ENCODE results near the gene NCOA1.

NCOA1 gene

GRCh38 chr2:24739354-24740025 is 248.4 kb downstream of the NCOA1 start:
- H3K4me3 ChIP-seq (ENCODE audit: insufficient read depth, low read depth, low read length): no peak overlapping the region
- WGBS, 2 experiments: 93 to 94% methylated on average over 5 to 6 of the region's 7 CpGs
- no peaks in the 10 kb centered on the region for H3K9me3 ChIP-seq (ENCODE audit: control insufficient read depth, low read length)
- H3K4me1 ChIP-seq (ENCODE audit: control insufficient read depth, insufficient read depth, low read length): peaks cover 3% of the 10 kb centered on the region
- H3K27me3 ChIP-seq (ENCODE audit: control insufficient read depth, insufficient read depth, low read length, poor library complexity, severe bottlenecking): no peaks in the 10 kb centered on the region
- H3K36me3 ChIP-seq (ENCODE audit: control insufficient read depth, insufficient read depth, low read length): no peaks in the 10 kb centered on the region
- no peak overlapping the region for H3K27ac ChIP-seq (ENCODE audit: insufficient read depth, low read depth, low read length, poor library complexity, severe bottlenecking)

DNA sequence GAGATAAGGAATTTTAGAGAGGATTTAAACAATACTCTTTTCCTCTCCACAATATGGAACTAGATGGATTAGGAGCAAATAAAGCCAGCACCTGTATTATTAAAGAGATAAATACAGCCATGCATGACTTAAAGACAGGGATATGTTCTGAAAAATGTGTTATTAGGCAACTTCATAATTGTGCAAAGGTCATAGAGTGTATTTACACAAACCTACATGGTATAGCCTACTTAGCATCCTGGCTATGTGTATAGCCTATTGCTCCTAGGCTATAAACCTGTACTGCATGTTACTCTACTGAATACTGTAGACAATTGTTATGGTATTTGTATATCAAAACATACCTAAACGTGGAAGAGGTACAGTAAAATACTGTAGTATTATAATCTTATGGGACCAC is 249.1 kb downstream of the NCOA1 start:
- Histone ChIP-seq H3K36me3 (ENCODE audit: control insufficient read depth, insufficient read depth, low read length) (no peaks in the 10 kb centered on the region), H3K4me3 (ENCODE audit: insufficient read depth, low read depth, low read length) (no peak overlapping the region), H3K27ac (ENCODE audit: insufficient read depth, low read depth, low read length, poor library complexity, severe bottlenecking) (no peak overlapping the region), H3K4me1 (ENCODE audit: control insufficient read depth, insufficient read depth, low read length) (peaks cover 3% of the 10 kb centered on the region), H3K9me3 (ENCODE audit: control insufficient read depth, low read length) (no peaks in the 10 kb centered on the region), H3K27me3 (ENCODE audit: control insufficient read depth, insufficient read depth, low read length, poor library complexity, severe bottlenecking) (no peaks in the 10 kb centered on the region)
- 88% methylated on average over 1 of the region's 1 CpG for WGBS, 2 experiments

- no peaks in the 10 kb centered on the region for H3K36me3 ChIP-seq (ENCODE audit: control insufficient read depth, insufficient read depth, low read length)
- H3K9me3 ChIP-seq (ENCODE audit: control insufficient read depth, low read length): no peaks in the 10 kb centered on the region
- no CpG with 5 or more reads among the region's 1 CpG for WGBS, 2 experiments
- no peak overlapping the region for H3K27ac ChIP-seq (ENCODE audit: insufficient read depth, low read depth, low read length, poor library complexity, severe bottlenecking)
- H3K4me1 ChIP-seq (ENCODE audit: control insufficient read depth, insufficient read depth, low read length): peaks cover 3% of the 10 kb centered on the region
- H3K4me3 ChIP-seq (ENCODE audit: insufficient read depth, low read depth, low read length): no peak overlapping the region
- H3K27me3 ChIP-seq (ENCODE audit: control insufficient read depth, insufficient read depth, low read length, poor library complexity, severe bottlenecking): no peaks in the 10 kb centered on the region
Measured at GRCh38 chr2:24742730-24743129, 251.7 kb downstream of the NCOA1 start.

- H3K4me1 ChIP-seq (ENCODE audit: control insufficient read depth, insufficient read depth, low read length): peaks cover 3% of the 10 kb centered on the region
- H3K4me3 ChIP-seq (ENCODE audit: insufficient read depth, low read depth, low read length): no peak overlapping the region
- H3K36me3 ChIP-seq (ENCODE audit: control insufficient read depth, insufficient read depth, low read length): no peaks in the 10 kb centered on the region
- no peaks in the 10 kb centered on the region for H3K27me3 ChIP-seq (ENCODE audit: control insufficient read depth, insufficient read depth, low read length, poor library complexity, severe bottlenecking)
- no peaks in the 10 kb centered on the region for H3K9me3 ChIP-seq (ENCODE audit: control insufficient read depth, low read length)
- H3K27ac ChIP-seq (ENCODE audit: insufficient read depth, low read depth, low read length, poor library complexity, severe bottlenecking): no peak overlapping the region
- 73 to 74% methylated on average over 3 of the region's 3 CpGs for WGBS, 2 experiments
Measured at GRCh38 chr2:24743924-24744323, 252.9 kb downstream of the NCOA1 start.

- Histone ChIP-seq H3K4me1 (ENCODE audit: control insufficient read depth, insufficient read depth, low read length) (peaks cover 3% of the 10 kb centered on the region), H3K27me3 (ENCODE audit: control insufficient read depth, insufficient read depth, low read length, poor library complexity, severe bottlenecking) (no peaks in the 10 kb centered on the region), H3K9me3 (ENCODE audit: control insufficient read depth, low read length) (no peaks in the 10 kb centered on the region), H3K4me3 (ENCODE audit: insufficient read depth, low read depth, low read length) (no peak overlapping the region), H3K27ac (ENCODE audit: insufficient read depth, low read depth, low read length, poor library complexity, severe bottlenecking) (no peak overlapping the region), H3K36me3 (ENCODE audit: control insufficient read depth, insufficient read depth, low read length) (no peaks in the 10 kb centered on the region)
- 86 to 100% methylated on average over 1 of the region's 1 CpG for WGBS, 2 experiments
Measured at GRCh38 chr2:24744356-24744755, 253.3 kb downstream of the NCOA1 start.

DNA sequence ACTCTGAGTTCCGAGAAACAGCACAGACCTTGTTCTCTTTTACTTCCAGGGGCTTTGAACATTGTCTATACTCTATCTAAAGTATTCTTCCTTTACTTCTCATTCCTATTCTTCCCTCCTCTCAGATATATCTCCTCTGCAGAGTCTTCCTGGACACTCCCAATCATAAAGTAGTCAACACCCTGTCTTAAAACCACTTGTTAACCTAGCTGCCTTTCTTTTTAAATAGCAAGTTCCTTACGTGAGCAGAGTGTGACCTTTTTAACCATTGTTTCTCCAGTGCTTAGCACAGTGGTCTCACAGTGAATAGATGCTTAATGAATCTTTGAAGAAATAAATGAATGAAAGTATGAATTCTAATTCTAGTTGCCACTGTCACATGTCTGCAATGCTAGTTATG is 254.8 kb downstream of the NCOA1 start:
- no peaks in the 10 kb centered on the region for H3K36me3 ChIP-seq (ENCODE audit: control insufficient read depth, insufficient read depth, low read length)
- H3K4me3 ChIP-seq (ENCODE audit: insufficient read depth, low read depth, low read length): no peak overlapping the region
- no peak overlapping the region for H3K27ac ChIP-seq (ENCODE audit: insufficient read depth, low read depth, low read length, poor library complexity, severe bottlenecking)
- peaks cover 3% of the 10 kb centered on the region for H3K4me1 ChIP-seq (ENCODE audit: control insufficient read depth, insufficient read depth, low read length)
- H3K9me3 ChIP-seq (ENCODE audit: control insufficient read depth, low read length): no peaks in the 10 kb centered on the region
- H3K27me3 ChIP-seq (ENCODE audit: control insufficient read depth, insufficient read depth, low read length, poor library complexity, severe bottlenecking): no peaks in the 10 kb centered on the region
- 82 to 92% methylated on average over 2 of the region's 2 CpGs for WGBS, 2 experiments

DNA sequence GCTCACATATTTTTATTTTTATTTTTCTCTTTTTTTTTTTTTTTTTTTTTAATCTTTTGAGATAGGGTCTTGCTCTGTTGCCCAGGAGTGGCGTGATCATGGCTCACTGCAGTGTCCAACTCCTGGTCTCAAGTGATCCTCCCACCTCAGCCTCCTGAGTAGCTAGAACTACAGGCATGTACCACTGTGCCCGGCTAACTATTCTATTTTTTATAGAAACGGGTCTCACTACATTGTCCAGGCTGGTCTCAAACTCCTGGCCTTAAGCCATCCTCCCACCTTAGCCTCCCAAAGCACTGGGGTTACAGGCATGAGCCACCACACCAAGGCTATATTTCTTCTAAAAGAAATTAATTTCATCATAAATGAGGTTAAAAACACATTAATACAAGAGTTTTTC is 256.2 kb downstream of the NCOA1 start:
- no peaks in the 10 kb centered on the region for H3K27me3 ChIP-seq (ENCODE audit: control insufficient read depth, insufficient read depth, low read length, poor library complexity, severe bottlenecking)
- 91 to 92% methylated on average over 3 of the region's 3 CpGs for WGBS, 2 experiments
- peaks cover 3% of the 10 kb centered on the region for H3K4me1 ChIP-seq (ENCODE audit: control insufficient read depth, insufficient read depth, low read length)
- no peaks in the 10 kb centered on the region for H3K9me3 ChIP-seq (ENCODE audit: control insufficient read depth, low read length)
- H3K27ac ChIP-seq (ENCODE audit: insufficient read depth, low read depth, low read length, poor library complexity, severe bottlenecking): no peak overlapping the region
- no peaks in the 10 kb centered on the region for H3K36me3 ChIP-seq (ENCODE audit: control insufficient read depth, insufficient read depth, low read length)
- H3K4me3 ChIP-seq (ENCODE audit: insufficient read depth, low read depth, low read length): no peak overlapping the region

DNA sequence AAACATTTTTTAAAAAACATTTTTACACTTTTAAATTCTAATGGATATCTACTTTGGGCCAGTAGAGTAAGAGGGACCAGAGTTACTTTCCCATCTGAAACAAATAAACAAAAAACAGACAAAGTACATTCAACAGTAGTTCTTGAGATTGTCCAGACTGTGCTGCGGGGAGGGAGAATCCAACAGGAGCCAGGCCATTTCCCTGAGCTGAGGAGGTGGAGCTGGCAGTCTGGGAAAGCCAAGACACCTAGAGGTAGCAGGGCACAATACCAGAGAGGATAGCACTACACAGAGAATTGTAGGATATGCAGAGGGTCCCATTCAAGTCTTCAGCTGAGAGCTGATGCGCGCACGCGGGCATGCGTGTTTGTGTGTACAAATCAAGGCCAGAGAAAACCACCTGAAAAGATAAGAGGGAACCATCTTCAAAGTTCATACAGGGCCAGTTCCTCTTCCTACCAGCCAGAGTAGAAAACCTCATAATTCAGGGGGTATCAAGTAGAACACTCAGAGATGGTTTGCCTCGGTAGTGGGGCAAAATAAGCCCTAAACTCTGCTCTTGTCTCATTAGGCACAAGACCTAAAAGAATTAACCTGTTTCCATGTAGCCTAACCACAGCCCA is 258.1 kb downstream of the NCOA1 start:
- WGBS, 2 experiments: 91 to 92% methylated on average over 7 of the region's 7 CpGs
- Histone ChIP-seq H3K4me1 (ENCODE audit: control insufficient read depth, insufficient read depth, low read length) (no peaks in the 10 kb centered on the region), H3K27me3 (ENCODE audit: control insufficient read depth, insufficient read depth, low read length, poor library complexity, severe bottlenecking) (no peaks in the 10 kb centered on the region), H3K4me3 (ENCODE audit: insufficient read depth, low read depth, low read length) (no peak overlapping the region), H3K27ac (ENCODE audit: insufficient read depth, low read depth, low read length, poor library complexity, severe bottlenecking) (no peak overlapping the region), H3K9me3 (ENCODE audit: control insufficient read depth, low read length) (no peaks in the 10 kb centered on the region), H3K36me3 (ENCODE audit: control insufficient read depth, insufficient read depth, low read length) (no peaks in the 10 kb centered on the region)

DNA sequence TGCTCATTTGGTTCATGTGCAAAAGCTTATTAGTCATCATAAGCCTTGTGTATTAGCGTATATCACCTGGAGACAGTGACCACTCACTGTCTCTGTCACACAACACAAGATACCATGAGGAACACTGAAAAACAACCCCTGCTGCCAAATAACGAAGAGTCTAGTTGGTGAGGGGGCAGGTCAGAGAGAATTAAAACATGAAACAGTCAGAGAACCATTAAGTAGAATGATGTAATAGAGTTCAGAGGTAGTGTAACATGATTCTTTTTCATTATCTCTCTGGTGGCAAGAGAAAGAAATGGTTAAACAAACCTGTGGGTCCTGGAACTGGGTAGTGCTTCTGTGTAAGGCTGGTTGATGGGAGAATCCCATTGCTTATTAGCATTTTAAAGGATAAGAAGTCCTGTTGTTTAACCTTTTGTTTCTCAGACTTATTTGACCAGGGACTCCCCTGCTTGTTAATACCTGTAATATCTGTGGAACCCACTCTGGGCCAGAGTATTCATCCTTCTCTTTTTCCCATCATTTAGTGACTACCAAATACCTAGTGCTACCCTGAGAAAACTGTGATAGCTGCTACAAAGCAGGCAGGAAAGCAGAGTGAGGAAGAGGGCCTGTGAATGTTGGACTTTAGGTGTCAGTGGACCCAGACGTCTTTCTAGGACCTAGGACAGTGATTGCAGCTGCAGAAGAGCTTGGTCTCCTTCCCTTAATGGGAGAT is 264.1 kb downstream of the NCOA1 start:
- peaks cover 3% of the 10 kb centered on the region for H3K36me3 ChIP-seq (ENCODE audit: control insufficient read depth, insufficient read depth, low read length)
- WGBS, 2 experiments: 66 to 67% methylated on average over 3 of the region's 3 CpGs
- no peak overlapping the region for H3K27ac ChIP-seq (ENCODE audit: insufficient read depth, low read depth, low read length, poor library complexity, severe bottlenecking)
- no peaks in the 10 kb centered on the region for H3K9me3 ChIP-seq (ENCODE audit: control insufficient read depth, low read length)
- no peaks in the 10 kb centered on the region for H3K4me1 ChIP-seq (ENCODE audit: control insufficient read depth, insufficient read depth, low read length)
- H3K27me3 ChIP-seq (ENCODE audit: control insufficient read depth, insufficient read depth, low read length, poor library complexity, severe bottlenecking): no peaks in the 10 kb centered on the region
- no peak overlapping the region for H3K4me3 ChIP-seq (ENCODE audit: insufficient read depth, low read depth, low read length)

- H3K36me3 ChIP-seq (ENCODE audit: control insufficient read depth, insufficient read depth, low read length): peaks cover 3% of the 10 kb centered on the region
- H3K4me3 ChIP-seq (ENCODE audit: insufficient read depth, low read depth, low read length): no peak overlapping the region
- 94 to 100% methylated on average over 1 of the region's 1 CpG for WGBS, 2 experiments
Measured at GRCh38 chr2:24756789-24757188, 265.7 kb downstream of the NCOA1 start.

More at GRCh38 chr2:24756789-24757188, 265.7 kb downstream of the NCOA1 start:
- H3K27ac ChIP-seq (ENCODE audit: insufficient read depth, low read depth, low read length, poor library complexity, severe bottlenecking): no peak overlapping the region
- H3K27me3 ChIP-seq (ENCODE audit: control insufficient read depth, insufficient read depth, low read length, poor library complexity, severe bottlenecking): no peaks in the 10 kb centered on the region
- H3K9me3 ChIP-seq (ENCODE audit: control insufficient read depth, low read length): no peaks in the 10 kb centered on the region
- no peaks in the 10 kb centered on the region for H3K4me1 ChIP-seq (ENCODE audit: control insufficient read depth, insufficient read depth, low read length)

Data from ectodermal cell (in vitro differentiated cells).